Measurements from ENCODE around the gene CUL3. TPM values are rescaled to one million over a fixed set of nuclear protein-coding genes. Genes with fewer than 3 reads are reported as not detected.

CUL3 gene
- total RNA-seq, 1 donor from 2014 or later = 94.8 TPM

- Mint-ChIP-seq H3K36me3 (no peaks in the 10 kb centered on the region), H3K27ac (no peak overlapping the region), H3K4me1 (no peaks in the 10 kb centered on the region), H3K4me3 (no peak overlapping the region), H3K9me3 (peaks cover 3% of the 10 kb centered on the region), H3K27me3 (ENCODE audit: low read depth) (no peaks in the 10 kb centered on the region)
- TF ChIP-seq, protein P1, sequence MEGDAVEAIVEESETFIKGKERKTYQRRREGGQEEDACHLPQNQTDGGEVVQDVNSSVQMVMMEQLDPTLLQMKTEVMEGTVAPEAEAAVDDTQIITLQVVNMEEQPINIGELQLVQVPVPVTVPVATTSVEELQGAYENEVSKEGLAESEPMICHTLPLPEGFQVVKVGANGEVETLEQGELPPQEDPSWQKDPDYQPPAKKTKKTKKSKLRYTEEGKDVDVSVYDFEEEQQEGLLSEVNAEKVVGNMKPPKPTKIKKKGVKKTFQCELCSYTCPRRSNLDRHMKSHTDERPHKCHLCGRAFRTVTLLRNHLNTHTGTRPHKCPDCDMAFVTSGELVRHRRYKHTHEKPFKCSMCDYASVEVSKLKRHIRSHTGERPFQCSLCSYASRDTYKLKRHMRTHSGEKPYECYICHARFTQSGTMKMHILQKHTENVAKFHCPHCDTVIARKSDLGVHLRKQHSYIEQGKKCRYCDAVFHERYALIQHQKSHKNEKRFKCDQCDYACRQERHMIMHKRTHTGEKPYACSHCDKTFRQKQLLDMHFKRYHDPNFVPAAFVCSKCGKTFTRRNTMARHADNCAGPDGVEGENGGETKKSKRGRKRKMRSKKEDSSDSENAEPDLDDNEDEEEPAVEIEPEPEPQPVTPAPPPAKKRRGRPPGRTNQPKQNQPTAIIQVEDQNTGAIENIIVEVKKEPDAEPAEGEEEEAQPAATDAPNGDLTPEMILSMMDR (IDR thresholded peaks at IDR 0.05; ENCODE audit: unreplicated experiment) = no peak
- DNase-seq (ENCODE audit: low spot score in 2 of 2, unreplicated experiment in 2 of 2) = no peak
Measured at GRCh38 chr2:224444021-224444420, 141.1 kb downstream of the CUL3 start.

GRCh38 chr2:224442071-224442967 lies 142.8 kb downstream of the CUL3 start:
- TF ChIP-seq, protein P1 (IDR thresholded peaks at IDR 0.05; ENCODE audit: unreplicated experiment) = no peak
- DNase-seq (ENCODE audit: low spot score in 2 of 2, unreplicated experiment in 2 of 2) = no peak
- no peak overlapping the region for H3K27ac Mint-ChIP-seq
- no peaks in the 10 kb centered on the region for H3K27me3 Mint-ChIP-seq (ENCODE audit: low read depth)
- H3K4me1 Mint-ChIP-seq = no peaks in the 10 kb centered on the region
- peaks cover 14% of the 10 kb centered on the region for H3K9me3 Mint-ChIP-seq
- H3K4me3 Mint-ChIP-seq = no peak overlapping the region
- no peaks in the 10 kb centered on the region for H3K36me3 Mint-ChIP-seq

GRCh38 chr2:224440988-224441387 lies 144.2 kb downstream of the CUL3 start:
- H3K27ac Mint-ChIP-seq = no peak overlapping the region
- H3K27me3 Mint-ChIP-seq (ENCODE audit: low read depth) = no peaks in the 10 kb centered on the region
- no peak for DNase-seq (ENCODE audit: low spot score in 2 of 2, unreplicated experiment in 2 of 2)
- TF ChIP-seq, protein P1 (IDR thresholded peaks at IDR 0.05; ENCODE audit: unreplicated experiment) = no peak
- H3K4me3 Mint-ChIP-seq = no peak overlapping the region
- no peaks in the 10 kb centered on the region for H3K36me3 Mint-ChIP-seq
- H3K4me1 Mint-ChIP-seq = no peaks in the 10 kb centered on the region
- H3K9me3 Mint-ChIP-seq = peaks cover 14% of the 10 kb centered on the region

GRCh38 chr2:224438726-224439125 lies 146.4 kb downstream of the CUL3 start:
- no peaks in the 10 kb centered on the region for H3K4me1 Mint-ChIP-seq
- no peak overlapping the region for H3K27ac Mint-ChIP-seq
- peaks cover 14% of the 10 kb centered on the region for H3K9me3 Mint-ChIP-seq
- no peak overlapping the region for H3K4me3 Mint-ChIP-seq
- no peaks in the 10 kb centered on the region for H3K36me3 Mint-ChIP-seq
- DNase-seq (ENCODE audit: low spot score in 2 of 2, unreplicated experiment in 2 of 2) = no peak
- no peaks in the 10 kb centered on the region for H3K27me3 Mint-ChIP-seq (ENCODE audit: low read depth)
- TF ChIP-seq, protein P1 (IDR thresholded peaks at IDR 0.05; ENCODE audit: unreplicated experiment) = no peak

- DNase-seq (ENCODE audit: low spot score in 2 of 2, unreplicated experiment in 2 of 2) = no peak
- H3K27me3 Mint-ChIP-seq (ENCODE audit: low read depth) = no peaks in the 10 kb centered on the region
- TF ChIP-seq, protein P1 (IDR thresholded peaks at IDR 0.05; ENCODE audit: unreplicated experiment) = no peak
- H3K9me3 Mint-ChIP-seq = peaks cover 18% of the 10 kb centered on the region
- no peaks in the 10 kb centered on the region for H3K4me1 Mint-ChIP-seq
- no peak overlapping the region for H3K4me3 Mint-ChIP-seq
- H3K36me3 Mint-ChIP-seq = no peaks in the 10 kb centered on the region
- no peak overlapping the region for H3K27ac Mint-ChIP-seq
Measured at GRCh38 chr2:224436634-224437033, 148.5 kb downstream of the CUL3 start.

Measured in mesothelial cell of epicardium (in vitro differentiated cells).